DMS53 treated with DMSO at 0.1 percent for 48 hours (cell line): ENCODE measurements around the gene ZNF547.

Source experiments
- DNase-seq: peaks from one replicate; lab custom pipeline; 2025; ENCODE audit not compliant: unreplicated experiment; lab: John Stamatoyannopoulos, UW

Gene ZNF547

GRCh38 chr19:57362997-57363687 lies at the start of gene ZNF547, which contains the start of gene TRAPPC2B:
Gene ZNF547 (plus strand): TSS chr19:57363551. CDS start chr19:57368556, 5,005 bp downstream.
Gene TRAPPC2B (plus strand): TSS chr19:57363551. CDS start chr19:57364834, 1,283 bp downstream.
- peak; percentile 98 for DNase-seq

- DNase-seq = peak; percentile 61
Measured at GRCh38 chr19:57314146-57314545, 49.2 kb upstream of the ZNF547 start.

- no peak for DNase-seq
Measured at GRCh38 chr19:57317503-57317902, 45.8 kb upstream of the ZNF547 start.

GRCh38 chr19:57319869-57320179 lies 43.5 kb upstream of the ZNF547 start:
- DNase-seq = peak; percentile 38

- peak; percentile 88 for DNase-seq
Measured at GRCh38 chr19:57320180-57321084, 42.9 kb upstream of the ZNF547 start, which contains the start of gene ZNF543. Gene ZNF543 (plus strand): TSS chr19:57320472. CDS start chr19:57320854, 382 bp downstream.

GRCh38 chr19:57321116-57321515 lies 42.2 kb upstream of the ZNF547 start:
- no peak for DNase-seq

- DNase-seq = no peak
Measured at GRCh38 chr19:57321751-57322150, 41.6 kb upstream of the ZNF547 start.

GRCh38 chr19:57324992-57325391 lies 38.4 kb upstream of the ZNF547 start:
- DNase-seq = no peak

GRCh38 chr19:57327993-57328392 lies 35.4 kb upstream of the ZNF547 start:
- DNase-seq = no peak

- no peak for DNase-seq
Measured at GRCh38 chr19:57334191-57334590, 29.2 kb upstream of the ZNF547 start.

- DNase-seq = peak; percentile 68
Measured at GRCh38 chr19:57338877-57339276, 24.5 kb upstream of the ZNF547 start.

GRCh38 chr19:57342582-57342981 lies 20.8 kb upstream of the ZNF547 start:
- no peak for DNase-seq

- no peak for DNase-seq
Measured at GRCh38 chr19:57348136-57348535, 15.2 kb upstream of the ZNF547 start.

GRCh38 chr19:57350877-57351805 lies 12.2 kb upstream of the ZNF547 start, which contains the start of gene ZNF304:
Gene ZNF304 (plus strand): TSS chr19:57351271. CDS start chr19:57351665, 394 bp downstream.
- peak; percentile 92 for DNase-seq

GRCh38 chr19:57351867-57352266 lies 11.5 kb upstream of the ZNF547 start:
- no peak for DNase-seq

- DNase-seq = no peak
Measured at GRCh38 chr19:57355916-57356315, 7.4 kb upstream of the ZNF547 start.

GRCh38 chr19:57357406-57357805 lies 5.9 kb upstream of the ZNF547 start:
- no peak for DNase-seq

- DNase-seq = no peak
Measured at GRCh38 chr19:57359300-57359699, 4.1 kb upstream of the ZNF547 start.

- DNase-seq = no peak
Measured at GRCh38 chr19:57362419-57362818, 932 bp upstream of the ZNF547 start.

GRCh38 chr19:57363688-57364181 lies 384 bp downstream of the ZNF547 start:
- DNase-seq = no peak

GRCh38 chr19:57366776-57367175 lies 3.4 kb downstream of the ZNF547 start:
- no peak for DNase-seq
